HCT116 (cell line): ENCODE measurements around the gene CD109. TPM values are rescaled to one million over a fixed set of nuclear protein-coding genes. Genes with fewer than 3 reads are reported as not detected.

Source experiments
- ATAC-seq: fragments of 200-7000 bp; cut with Tn5 transposase; 2 replicates; pipeline ENCODE4 v1.9.1; 2020; ENCODE audit warnings: mild to moderate bottlenecking, moderate library complexity
- BruUV-seq: library from RNA; stranded (reverse); fragments of 400-500 nt; replicated peaks from 2 replicates; lab custom pipeline; 2021; lab: Mats Ljungman, UMichigan
- CTCF ChIA-PET: fragments of 300-600 bp; sonication (Branson Sonifier 250); formaldehyde crosslinking; loops from one replicate; lab custom pipeline; 2021; ENCODE audit warnings: antibody characterized with exemption; lab: Charles Lee
- POLR2A ChIA-PET: fragments of 300-600, 350-600 bp; sonication (Branson Sonifier 250); formaldehyde crosslinking; loops from one replicate; lab custom pipeline; 2021; ENCODE audit warnings: antibody characterized with exemption; lab: Charles Lee
- RAD21 ChIA-PET, 2 experiments: fragments of 300-600 bp; sonication (Branson Sonifier 250); formaldehyde crosslinking; loops; one replicate each; lab custom pipeline; 2023; ENCODE audit warnings: low total read pairs in 2 of 2; ENCODE audit not compliant: uncharacterized antibody in 2 of 2, unreplicated experiment in 2 of 2, low non-redundant PET in 1 of 2; lab: Charles Lee
- DNase-seq: peaks from one replicate; pipeline ENCODE4 v3.0.0-alpha.2; 2010; ENCODE audit warnings: low read depth, low spot score
- H2AFZ ChIP-seq: fragments of 200-600 bp; shearing (Covaris generic), sonication (generic); 2 replicates; pipeline ENCODE4 v1.6.1; 2017; ENCODE audit warnings: low read depth, mixed run types, mixed read lengths, antibody characterized with exemption, low read length; ENCODE audit not compliant: poor library complexity, severe bottlenecking
- H3K27ac ChIP-seq: 2 replicates; pipeline ENCODE4 v1.5.1; 2012; ENCODE audit warnings: low read depth, low read length
- H3K27me3 ChIP-seq: fragments of 200-600 bp; sonication (generic); 2 replicates; pipeline ENCODE4 v1.6.1; 2016; ENCODE audit warnings: mixed run types, low read length, mixed read lengths; ENCODE audit not compliant: insufficient read depth
- H3K36me3 ChIP-seq, 2 experiments: fragments of 200-500 bp in 1 of 2; fragments of 200-600 bp in 1 of 2; sonication (Bioruptor generic) in 1 of 2; sonication (generic) in 1 of 2; 2 replicates each; pipeline versions ENCODE4 v1.5.1 to v1.6.1; 2014 to 2016; ENCODE audit warnings: low read length in 2 of 2, inconsistent platforms in 1 of 2, mixed read lengths in 1 of 2, mixed run types in 1 of 2; ENCODE audit not compliant: insufficient read depth in 2 of 2, control insufficient read depth in 1 of 2
- H3K4me1 ChIP-seq, 2 experiments: fragments of 200-600 bp in 1 of 2; sonication (generic) in 1 of 2; 2 replicates each; pipeline versions ENCODE4 v1.5.1 to v1.6.1; 2012 to 2017; ENCODE audit warnings: low read length in 2 of 2, inconsistent platforms in 1 of 2, mild to moderate bottlenecking in 1 of 2, mixed read lengths in 1 of 2, mixed run types in 1 of 2, moderate library complexity in 1 of 2; ENCODE audit not compliant: insufficient read depth in 2 of 2, control insufficient read depth in 1 of 2
- H3K4me2 ChIP-seq: fragments of 200-600 bp; sonication (generic); 2 replicates; pipeline ENCODE4 v1.6.1; 2017; ENCODE audit warnings: mixed run types, low read length, mixed read lengths
- H3K4me3 ChIP-seq, 2 experiments: fragments of 200-600 bp in 1 of 2; sonication (generic) in 1 of 2; replicated peaks in 1 of 2; 2 replicates each; pipeline ENCODE4 v1.5.1; 2011 to 2016; ENCODE audit warnings: low read length in 2 of 2, control low read depth in 1 of 2, low read depth in 1 of 2, mild to moderate bottlenecking in 1 of 2, mixed read lengths in 1 of 2, mixed run types in 1 of 2
- H3K79me2 ChIP-seq: fragments of 200-600 bp; sonication (generic); 2 replicates; pipeline ENCODE4 v1.6.1; 2017; ENCODE audit warnings: mild to moderate bottlenecking, mixed run types, low read length, moderate library complexity, mixed read lengths; ENCODE audit not compliant: insufficient read depth
- H3K9ac ChIP-seq: fragments of 200-600 bp; sonication (generic); 2 replicates; pipeline ENCODE4 v1.6.1; 2016; ENCODE audit warnings: low read length, mixed read lengths
- H3K9me2 ChIP-seq: fragments of 200-600 bp; sonication (generic), shearing (Covaris generic); 2 replicates; pipeline ENCODE4 v1.6.1; 2017; ENCODE audit warnings: mixed run types, mild to moderate bottlenecking, moderate library complexity; ENCODE audit not compliant: insufficient read depth
- H3K9me3 ChIP-seq, 2 experiments: fragments of 200-500 bp in 1 of 2; fragments of 200-600 bp in 1 of 2; sonication (Bioruptor generic) in 1 of 2; sonication (generic) in 1 of 2; 2 replicates each; pipeline ENCODE4 v1.6.1; 2014 to 2017; ENCODE audit warnings: low read length in 2 of 2, mixed read lengths in 2 of 2, inconsistent platforms in 1 of 2, low read depth in 1 of 2, mild to moderate bottlenecking in 1 of 2, mixed run types in 1 of 2, moderate library complexity in 1 of 2; ENCODE audit not compliant: control insufficient read depth in 1 of 2, insufficient read depth in 1 of 2
- H4K20me1 ChIP-seq: fragments of 200-600 bp; sonication (generic), shearing (Covaris generic); 2 replicates; pipeline ENCODE4 v1.6.1; 2017; ENCODE audit warnings: mixed run types, mild to moderate bottlenecking, moderate library complexity; ENCODE audit not compliant: insufficient read depth
- CBX3 ChIP-seq: IDR thresholded peaks from 2 replicates; pipeline ENCODE4 v1.6.1; 2012; ENCODE audit warnings: low read depth
- CEBPB ChIP-seq: IDR thresholded peaks from 2 replicates; pipeline ENCODE4 v1.6.1; 2012; ENCODE audit warnings: low read depth
- EGR1 ChIP-seq: IDR thresholded peaks from 2 replicates; pipeline ENCODE4 v1.6.1; 2012; ENCODE audit warnings: low read depth
- ELF1 ChIP-seq: IDR thresholded peaks from 2 replicates; pipeline ENCODE4 v1.6.1; 2012; ENCODE audit warnings: low read depth, borderline replicate concordance
- EZH2 ChIP-seq: fragments of 200-600 bp; sonication (generic); IDR thresholded peaks from 2 replicates; pipeline ENCODE4 v1.6.1; 2017; ENCODE audit warnings: antibody characterized with exemption, mixed run types
- EZH2phosphoT487 ChIP-seq: fragments of 200-600 bp; IDR thresholded peaks from 2 replicates; pipeline ENCODE4 v1.6.1; 2018; ENCODE audit warnings: antibody characterized with exemption, borderline replicate concordance
- FOSL1 ChIP-seq: IDR thresholded peaks from 2 replicates; pipeline ENCODE4 v1.6.1; 2012; ENCODE audit warnings: low read depth
- JUND ChIP-seq: IDR thresholded peaks from 2 replicates; pipeline ENCODE4 v1.6.1; 2012
- POLR2A ChIP-seq: IDR thresholded peaks from 2 replicates; pipeline ENCODE4 v1.7.0; 2011; ENCODE audit warnings: borderline replicate concordance; ENCODE audit not compliant: insufficient read depth, insufficient read length; ENCODE audit errors: extremely low read depth
- POLR2AphosphoS5 ChIP-seq: IDR thresholded peaks from 2 replicates; pipeline ENCODE4 v1.6.1; 2011; ENCODE audit warnings: mild to moderate bottlenecking, low read depth, low read length, moderate library complexity
- SIN3A ChIP-seq: IDR thresholded peaks from 2 replicates; pipeline ENCODE4 v1.6.1; 2012; ENCODE audit warnings: low read depth
- SP1 ChIP-seq: IDR thresholded peaks from 2 replicates; pipeline ENCODE4 v1.6.1; 2012; ENCODE audit warnings: low read depth
- SRF ChIP-seq: IDR thresholded peaks from 2 replicates; pipeline ENCODE4 v1.6.1; 2012; ENCODE audit warnings: low read depth
- TCF7L2 ChIP-seq: IDR thresholded peaks from 2 replicates; pipeline ENCODE4 v1.7.0; 2011; ENCODE audit warnings: borderline replicate concordance, inconsistent platforms; ENCODE audit not compliant: insufficient read depth, insufficient read length; ENCODE audit errors: extremely low read depth
- YY1 ChIP-seq: IDR thresholded peaks from 2 replicates; pipeline ENCODE4 v1.6.1; 2011; ENCODE audit warnings: low read length, low read depth, moderate library complexity, mild to moderate bottlenecking; ENCODE audit not compliant: insufficient replicate concordance; ENCODE audit errors: extremely low read depth
- ZFX ChIP-seq: fragments of 450-650 bp; IDR thresholded peaks from 2 replicates; pipeline ENCODE4 v1.6.1; 2017
- ZNF274 ChIP-seq: fragments of 200-500 bp; sonication (Bioruptor generic); IDR thresholded peaks from 2 replicates; pipeline ENCODE4 v1.6.1; 2014; ENCODE audit warnings: mild to moderate bottlenecking, low read depth, low read length, inconsistent platforms
- intact Hi-C: fragments of 100-400 bp; cut with micrococcal nuclease; formaldehyde crosslinking; loops from 2 replicates; pipeline ENCODE4 v1.10.0; 2022
- total RNA-seq: library from RNA; stranded (reverse); gene quantifications from one replicate; pipeline ENCODE4 v1.2.1, GENCODE V29; 2021; ENCODE audit not compliant: unreplicated experiment
- TF ChIP-seq, protein P1 (sequence below): IDR thresholded peaks from 2 replicates; pipeline ENCODE4 v1.6.1; 2011; ENCODE audit warnings: mild to moderate bottlenecking, low read length, moderate library complexity; ENCODE audit not compliant: insufficient replicate concordance; ENCODE audit errors: extremely low read depth
- TF ChIP-seq, protein P2 (sequence below): IDR thresholded peaks from 2 replicates; pipeline ENCODE4 v1.6.1; 2012

The CD109 gene
- total RNA-seq, 1 experiment from 2014 or later, result 42.1 TPM

DNA sequence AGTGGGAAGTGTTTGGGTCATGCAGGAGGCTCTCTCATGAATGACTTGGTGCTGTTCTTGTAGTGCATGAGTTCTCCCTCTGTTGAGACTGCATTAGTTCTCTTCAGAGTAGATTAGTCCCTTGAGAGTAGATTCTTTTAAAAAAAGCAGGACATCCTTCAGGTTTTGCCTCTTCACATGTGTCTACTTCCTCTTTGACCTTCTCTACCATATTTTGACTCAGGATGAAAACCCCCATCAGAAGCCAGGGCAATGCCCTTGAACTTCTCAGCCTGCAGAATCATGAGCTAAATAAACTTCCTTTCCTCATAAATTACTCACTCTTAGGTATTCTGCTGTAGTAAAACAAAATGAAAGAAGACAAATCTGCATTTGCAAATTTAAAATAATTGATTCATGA is 170.3 kb downstream of the CD109 start:
- ATAC-seq, result no peak
- H3K27me3 ChIP-seq, result no peaks in the 10 kb centered on the region
- no peaks in the 10 kb centered on the region for H3K79me2 ChIP-seq
- ChIA-PET CTCF (no interaction called here), RAD21 (no interaction called here), POLR2A (no interaction called here)
- no peak overlapping the region for H2AFZ ChIP-seq
- no peaks in the 10 kb centered on the region for H3K36me3 ChIP-seq
- H3K9ac ChIP-seq, result no peak overlapping the region
- no peaks in the 10 kb centered on the region for H3K4me1 ChIP-seq
- intact Hi-C loops, result no loop called here
- no TSS peak for BruUV-seq
- no peak for DNase-seq
- no peaks in the 10 kb centered on the region for H4K20me1 ChIP-seq
- no peaks in the 10 kb centered on the region for H3K9me3 ChIP-seq
- H3K27ac ChIP-seq, result no peak overlapping the region
- H3K9me2 ChIP-seq, result no peaks in the 10 kb centered on the region
- H3K4me3 ChIP-seq, result no peak overlapping the region
- no peak overlapping the region for H3K4me2 ChIP-seq
- TF ChIP-seq ELF1, result no peak
- TF ChIP-seq CEBPB, result no peak
- TF ChIP-seq TCF7L2, result no peak
- TF ChIP-seq JUND, result no peak
- TF ChIP-seq, protein P1, sequence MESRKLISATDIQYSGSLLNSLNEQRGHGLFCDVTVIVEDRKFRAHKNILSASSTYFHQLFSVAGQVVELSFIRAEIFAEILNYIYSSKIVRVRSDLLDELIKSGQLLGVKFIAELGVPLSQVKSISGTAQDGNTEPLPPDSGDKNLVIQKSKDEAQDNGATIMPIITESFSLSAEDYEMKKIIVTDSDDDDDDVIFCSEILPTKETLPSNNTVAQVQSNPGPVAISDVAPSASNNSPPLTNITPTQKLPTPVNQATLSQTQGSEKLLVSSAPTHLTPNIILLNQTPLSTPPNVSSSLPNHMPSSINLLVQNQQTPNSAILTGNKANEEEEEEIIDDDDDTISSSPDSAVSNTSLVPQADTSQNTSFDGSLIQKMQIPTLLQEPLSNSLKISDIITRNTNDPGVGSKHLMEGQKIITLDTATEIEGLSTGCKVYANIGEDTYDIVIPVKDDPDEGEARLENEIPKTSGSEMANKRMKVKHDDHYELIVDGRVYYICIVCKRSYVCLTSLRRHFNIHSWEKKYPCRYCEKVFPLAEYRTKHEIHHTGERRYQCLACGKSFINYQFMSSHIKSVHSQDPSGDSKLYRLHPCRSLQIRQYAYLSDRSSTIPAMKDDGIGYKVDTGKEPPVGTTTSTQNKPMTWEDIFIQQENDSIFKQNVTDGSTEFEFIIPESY, result no peak
- TF ChIP-seq POLR2A, result no peak
- no peak for TF ChIP-seq CBX3
- TF ChIP-seq SP1, result no peak
- no peak for TF ChIP-seq YY1

DNA sequence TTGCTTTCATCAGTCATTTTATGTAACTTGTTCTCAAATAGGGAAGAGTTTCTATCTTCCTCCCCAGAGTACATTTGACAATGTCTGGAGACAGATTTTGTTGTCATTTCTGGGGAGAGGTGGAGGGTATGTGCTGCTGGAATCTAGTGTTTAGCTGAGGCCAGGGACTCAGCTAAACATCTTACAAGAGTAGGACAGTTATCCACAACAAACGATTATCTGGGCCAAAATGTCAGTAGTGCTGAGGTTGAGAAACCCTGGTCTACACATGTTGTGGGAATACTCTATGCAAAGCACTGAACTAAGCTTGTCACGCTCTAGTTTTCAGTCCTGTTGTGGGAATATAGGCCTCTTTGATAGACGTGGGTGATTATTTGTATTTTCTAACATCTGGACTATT is 171.4 kb downstream of the CD109 start:
- ChIA-PET CTCF (no interaction called here), POLR2A (no interaction called here), RAD21 (no interaction called here)
- Histone ChIP-seq H3K4me3 (no peak overlapping the region), H2AFZ (no peak overlapping the region), H3K4me1 (no peaks in the 10 kb centered on the region), H4K20me1 (no peaks in the 10 kb centered on the region), H3K4me2 (no peak overlapping the region), H3K27ac (no peak overlapping the region), H3K27me3 (no peaks in the 10 kb centered on the region), H3K9ac (no peak overlapping the region), H3K9me3 (no peaks in the 10 kb centered on the region), H3K36me3 (no peaks in the 10 kb centered on the region), H3K9me2 (no peaks in the 10 kb centered on the region), H3K79me2 (no peaks in the 10 kb centered on the region)
- intact Hi-C loops, result no loop called here
- no peak for ATAC-seq
- no peak for TF ChIP-seq POLR2AphosphoS5
- no peak for TF ChIP-seq ELF1
- TF ChIP-seq SIN3A, result no peak
- no peak for TF ChIP-seq JUND
- TF ChIP-seq, protein P1, result no peak
- no peak for TF ChIP-seq EZH2
- no peak for TF ChIP-seq SP1
- TF ChIP-seq FOSL1, result no peak
- TF ChIP-seq EZH2phosphoT487, result no peak
- no peak for TF ChIP-seq CEBPB
- no peak for TF ChIP-seq ZNF274
- TF ChIP-seq, protein P2, sequence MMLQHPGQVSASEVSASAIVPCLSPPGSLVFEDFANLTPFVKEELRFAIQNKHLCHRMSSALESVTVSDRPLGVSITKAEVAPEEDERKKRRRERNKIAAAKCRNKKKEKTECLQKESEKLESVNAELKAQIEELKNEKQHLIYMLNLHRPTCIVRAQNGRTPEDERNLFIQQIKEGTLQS, result no peak
- no peak for TF ChIP-seq ZFX
- TF ChIP-seq EGR1, result no peak
- no peak for TF ChIP-seq SRF
- BruUV-seq, result no TSS peak
- DNase-seq, result no peak
